ENCODE data around the gene RNF180.

Gene RNF180

DNA sequence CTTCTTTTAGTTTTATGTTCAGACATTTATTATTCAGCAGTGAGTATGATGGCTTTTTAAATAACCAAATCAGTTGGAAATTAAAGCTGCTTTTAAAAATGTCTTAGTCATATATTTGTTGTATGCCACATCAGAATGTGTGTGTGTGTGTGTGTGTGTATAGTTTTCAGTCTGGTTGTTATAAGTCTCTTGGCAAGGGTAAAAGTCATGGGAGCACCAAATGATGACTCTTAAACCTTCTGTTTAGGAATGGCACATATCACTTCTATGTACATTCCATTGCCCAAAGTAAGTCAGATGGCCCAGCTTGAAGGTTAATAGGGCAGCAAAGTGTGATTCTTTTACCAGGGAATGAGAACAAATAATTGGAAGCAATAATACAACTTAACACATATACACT lies 135.9 kb downstream of the RNF180 start:
- CTCF ChIA-PET: no interaction called here
- POLR2A ChIA-PET: no interaction called here
- TF ChIP-seq, protein P1, sequence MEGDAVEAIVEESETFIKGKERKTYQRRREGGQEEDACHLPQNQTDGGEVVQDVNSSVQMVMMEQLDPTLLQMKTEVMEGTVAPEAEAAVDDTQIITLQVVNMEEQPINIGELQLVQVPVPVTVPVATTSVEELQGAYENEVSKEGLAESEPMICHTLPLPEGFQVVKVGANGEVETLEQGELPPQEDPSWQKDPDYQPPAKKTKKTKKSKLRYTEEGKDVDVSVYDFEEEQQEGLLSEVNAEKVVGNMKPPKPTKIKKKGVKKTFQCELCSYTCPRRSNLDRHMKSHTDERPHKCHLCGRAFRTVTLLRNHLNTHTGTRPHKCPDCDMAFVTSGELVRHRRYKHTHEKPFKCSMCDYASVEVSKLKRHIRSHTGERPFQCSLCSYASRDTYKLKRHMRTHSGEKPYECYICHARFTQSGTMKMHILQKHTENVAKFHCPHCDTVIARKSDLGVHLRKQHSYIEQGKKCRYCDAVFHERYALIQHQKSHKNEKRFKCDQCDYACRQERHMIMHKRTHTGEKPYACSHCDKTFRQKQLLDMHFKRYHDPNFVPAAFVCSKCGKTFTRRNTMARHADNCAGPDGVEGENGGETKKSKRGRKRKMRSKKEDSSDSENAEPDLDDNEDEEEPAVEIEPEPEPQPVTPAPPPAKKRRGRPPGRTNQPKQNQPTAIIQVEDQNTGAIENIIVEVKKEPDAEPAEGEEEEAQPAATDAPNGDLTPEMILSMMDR (IDR thresholded peaks at IDR 0.05; ENCODE audit: control extremely low read depth, extremely low read depth, low read depth, missing control alignments): no peak
- DNase-seq (ENCODE audit: extremely low spot score): no peak

DNA sequence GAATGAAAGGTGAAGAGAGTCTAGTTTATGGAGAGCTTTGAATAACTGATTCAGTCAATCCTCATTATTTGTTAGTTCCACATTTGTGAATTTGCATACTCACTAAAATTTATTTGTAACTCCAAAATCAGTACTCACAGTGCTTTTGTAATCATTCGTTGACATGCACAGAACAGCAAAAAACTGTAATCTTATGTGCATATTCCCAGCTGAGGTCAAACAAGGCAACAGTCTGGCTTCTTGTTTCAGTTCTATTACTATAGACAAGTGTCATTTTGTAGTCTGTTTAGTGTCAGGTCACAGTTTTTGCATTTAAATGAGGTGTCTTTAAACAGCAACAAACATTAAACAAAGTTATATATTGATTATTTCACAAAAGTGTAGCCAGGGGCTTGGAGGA lies 142.5 kb downstream of the RNF180 start:
- TF ChIP-seq, protein P1 (IDR thresholded peaks at IDR 0.05; ENCODE audit: control extremely low read depth, extremely low read depth, low read depth, missing control alignments): no peak
- ChIA-PET CTCF (interaction anchor here (1.1 kb wide), 1 partner anchor 9 kb away, joined by 3 read pairs; no protein-coding TSS in a partner anchor), POLR2A (no interaction called here)
- DNase-seq (ENCODE audit: extremely low spot score): no peak

DNA sequence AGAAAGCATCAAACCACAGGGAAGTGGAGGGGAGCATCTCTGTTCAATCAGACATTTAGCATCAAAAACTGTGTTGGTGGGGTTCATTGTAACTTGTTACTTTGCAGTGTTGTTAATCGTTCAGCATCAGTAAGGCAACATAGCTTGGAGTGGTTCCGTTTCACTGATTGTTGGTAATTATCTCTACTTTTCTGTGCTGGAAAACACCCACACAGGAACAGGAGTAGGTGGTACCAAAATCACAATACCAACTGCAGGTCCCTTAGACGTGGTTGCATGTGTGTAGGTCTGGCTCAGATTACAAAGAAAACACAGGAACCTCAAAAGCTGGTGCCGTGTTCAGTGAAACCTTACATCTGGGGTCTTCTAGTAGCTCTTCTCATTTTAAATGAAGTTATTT lies 146.8 kb downstream of the RNF180 start:
- POLR2A ChIA-PET: no interaction called here
- no peak for DNase-seq (ENCODE audit: extremely low spot score)
- TF ChIP-seq, protein P1 (IDR thresholded peaks at IDR 0.05; ENCODE audit: control extremely low read depth, extremely low read depth, low read depth, missing control alignments): no peak
- CTCF ChIA-PET: no interaction called here

DNA sequence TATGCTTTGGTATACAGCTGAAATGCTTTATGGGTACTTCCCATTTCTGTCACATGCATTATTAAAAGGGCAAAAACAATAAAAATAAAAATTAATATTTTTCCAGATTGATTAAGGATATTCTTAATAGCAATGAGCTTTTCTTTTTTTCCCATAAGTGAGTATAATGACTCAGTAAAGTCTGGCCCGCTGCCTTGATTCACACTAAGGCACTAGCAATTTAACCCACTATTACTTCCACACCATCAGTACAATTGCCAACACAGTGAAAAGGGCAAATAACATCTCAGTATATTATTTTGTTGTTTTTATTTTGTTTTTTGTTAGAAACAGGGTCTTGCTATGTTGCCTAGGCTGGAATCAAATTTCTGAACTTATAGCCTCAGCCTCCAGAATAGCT lies 150.1 kb downstream of the RNF180 start:
- DNase-seq (ENCODE audit: extremely low spot score): no peak
- TF ChIP-seq, protein P1 (IDR thresholded peaks at IDR 0.05; ENCODE audit: control extremely low read depth, extremely low read depth, low read depth, missing control alignments): no peak
- ChIA-PET CTCF (interaction anchor here (0.8 kb wide), 1 partner anchor 68 kb away, joined by 3 read pairs; no protein-coding TSS in a partner anchor), POLR2A (no interaction called here)

DNA sequence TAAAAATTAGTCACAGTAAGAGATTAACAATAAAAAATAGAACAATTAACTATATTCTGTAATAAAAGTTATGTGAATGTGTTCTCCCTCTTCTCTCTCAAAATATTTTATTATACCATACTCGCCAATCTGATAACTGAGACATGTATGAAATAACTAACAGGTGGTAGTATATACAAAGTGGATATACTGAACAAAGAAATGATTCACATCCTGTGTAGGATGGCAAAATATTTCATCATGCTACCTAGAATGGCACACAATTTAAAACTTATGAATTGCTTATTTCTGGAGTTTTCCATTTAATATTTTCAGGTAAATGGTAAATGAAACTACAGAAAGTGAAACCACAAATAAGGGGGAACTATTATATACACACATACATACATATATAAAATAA lies 152.5 kb downstream of the RNF180 start:
- CTCF ChIA-PET: no interaction called here
- TF ChIP-seq, protein P1 (IDR thresholded peaks at IDR 0.05; ENCODE audit: control extremely low read depth, extremely low read depth, low read depth, missing control alignments): no peak
- DNase-seq (ENCODE audit: extremely low spot score): no peak
- POLR2A ChIA-PET: no interaction called here

DNA sequence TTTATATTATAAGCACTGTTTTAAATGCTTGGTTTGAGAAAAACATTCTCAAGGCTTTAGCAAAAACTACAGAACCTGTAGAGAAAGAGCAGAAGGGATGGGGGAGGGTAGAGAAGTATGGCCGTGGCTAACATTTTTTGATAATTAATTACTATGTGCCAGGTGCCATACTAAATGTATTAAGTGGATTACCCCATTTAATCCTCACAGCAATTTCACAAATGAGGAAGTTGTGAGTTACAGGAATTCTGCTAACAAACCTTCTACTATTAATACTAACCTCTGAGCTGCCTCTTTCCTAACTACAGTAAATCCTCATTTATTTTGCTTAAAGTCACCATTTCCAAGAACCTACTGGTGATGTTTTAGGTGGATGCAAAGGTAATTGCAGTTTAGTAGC lies 157.9 kb downstream of the RNF180 start:
- CTCF ChIA-PET: no interaction called here
- TF ChIP-seq, protein P1 (IDR thresholded peaks at IDR 0.05; ENCODE audit: control extremely low read depth, extremely low read depth, low read depth, missing control alignments): no peak
- DNase-seq (ENCODE audit: extremely low spot score): no peak
- POLR2A ChIA-PET: no interaction called here

DNA sequence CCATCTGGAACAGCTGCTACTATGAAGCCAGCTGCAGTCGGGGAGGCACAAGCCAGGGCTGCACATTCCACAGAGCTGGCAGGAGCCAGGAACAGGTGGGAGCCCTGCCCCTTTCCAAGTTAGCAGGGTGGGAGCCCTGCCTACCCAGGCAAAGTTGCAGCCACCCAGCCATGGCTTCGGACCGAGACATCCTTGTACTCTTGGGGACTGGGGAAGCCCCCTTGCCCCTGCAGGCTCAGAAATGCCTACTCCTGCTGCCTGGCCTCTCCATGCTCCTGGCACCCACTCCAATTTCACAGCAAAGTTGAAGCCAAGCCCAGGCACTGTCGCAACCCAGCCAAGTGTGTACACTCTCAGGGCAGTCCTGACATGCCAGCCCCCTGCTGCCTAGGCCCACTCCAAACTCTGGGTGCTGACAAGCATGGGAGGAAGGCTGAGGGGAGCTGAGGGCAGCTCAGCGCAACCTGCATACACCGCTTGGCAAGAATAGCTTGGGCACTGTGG lies 165.1 kb downstream of the RNF180 start:
- DNase-seq (ENCODE audit: extremely low spot score): no peak
- TF ChIP-seq, protein P1 (IDR thresholded peaks at IDR 0.05; ENCODE audit: control extremely low read depth, extremely low read depth, low read depth, missing control alignments): no peak
- CTCF ChIA-PET: interaction anchor here (1.7 kb wide), 1 partner anchor 16 kb away, joined by 4 read pairs; no protein-coding TSS in a partner anchor
- POLR2A ChIA-PET: no interaction called here
